HG02610 (cell line): ENCODE measurements around the gene COQ4.
"Not testable (repeated sequence)": the region's sequence is repeated elsewhere in the genome, so short reads cannot be mapped to it uniquely, and the experiment has no call there.

Experiments
- ATAC-seq: cut with Tn5 transposase; IDR thresholded peaks from one replicate; pipeline ENCODE4 v1.9.1; 2021; ENCODE audit warnings: mild to moderate bottlenecking, moderate library complexity; ENCODE audit not compliant: unreplicated experiment

COQ4 gene

DNA sequence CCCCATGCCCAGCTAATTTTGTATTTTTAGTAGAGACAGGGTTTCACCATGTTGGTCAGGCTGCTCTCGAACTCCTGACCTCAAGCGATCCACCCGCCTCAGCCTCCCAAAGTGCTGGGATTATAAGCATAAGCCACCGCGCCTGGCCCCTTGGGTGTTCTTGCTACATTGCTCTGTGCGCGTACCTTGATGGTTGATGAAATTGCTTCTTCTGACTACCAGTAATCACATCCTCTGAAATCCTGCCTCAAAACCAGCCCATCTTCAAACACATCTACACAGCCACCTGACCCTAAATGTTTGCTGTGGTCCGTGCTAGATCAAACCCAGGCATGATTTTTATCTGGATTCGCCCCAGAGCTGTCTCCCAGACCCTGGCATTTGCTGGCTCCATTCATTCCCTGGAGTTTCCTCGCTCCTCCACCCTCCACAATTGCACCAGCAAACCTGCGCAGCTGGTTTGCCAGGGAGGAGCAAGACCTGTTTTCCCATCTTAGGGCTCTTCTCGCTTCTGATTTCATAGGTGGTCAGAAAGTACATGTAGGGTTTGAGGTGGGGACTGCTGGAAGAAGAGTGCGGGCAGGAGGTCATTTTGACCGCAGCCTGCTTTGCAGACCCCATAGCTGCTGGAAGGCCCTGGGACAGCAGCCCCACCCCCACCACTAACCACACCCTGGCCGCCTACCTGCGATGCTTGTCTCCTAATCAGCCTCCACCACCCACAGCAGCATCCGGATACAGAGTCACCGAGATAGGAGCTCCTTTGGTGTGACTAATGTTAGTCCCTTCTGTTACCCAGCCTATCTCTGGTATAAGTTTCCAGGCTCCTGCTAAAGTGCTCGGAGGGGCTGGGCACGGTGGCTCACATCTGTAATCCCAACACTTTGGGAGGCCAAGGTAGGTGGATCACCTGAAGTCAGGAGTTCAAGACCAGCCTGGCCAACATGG, 23.8 kb upstream of the COQ4 start:
- ATAC-seq: no peak

DNA sequence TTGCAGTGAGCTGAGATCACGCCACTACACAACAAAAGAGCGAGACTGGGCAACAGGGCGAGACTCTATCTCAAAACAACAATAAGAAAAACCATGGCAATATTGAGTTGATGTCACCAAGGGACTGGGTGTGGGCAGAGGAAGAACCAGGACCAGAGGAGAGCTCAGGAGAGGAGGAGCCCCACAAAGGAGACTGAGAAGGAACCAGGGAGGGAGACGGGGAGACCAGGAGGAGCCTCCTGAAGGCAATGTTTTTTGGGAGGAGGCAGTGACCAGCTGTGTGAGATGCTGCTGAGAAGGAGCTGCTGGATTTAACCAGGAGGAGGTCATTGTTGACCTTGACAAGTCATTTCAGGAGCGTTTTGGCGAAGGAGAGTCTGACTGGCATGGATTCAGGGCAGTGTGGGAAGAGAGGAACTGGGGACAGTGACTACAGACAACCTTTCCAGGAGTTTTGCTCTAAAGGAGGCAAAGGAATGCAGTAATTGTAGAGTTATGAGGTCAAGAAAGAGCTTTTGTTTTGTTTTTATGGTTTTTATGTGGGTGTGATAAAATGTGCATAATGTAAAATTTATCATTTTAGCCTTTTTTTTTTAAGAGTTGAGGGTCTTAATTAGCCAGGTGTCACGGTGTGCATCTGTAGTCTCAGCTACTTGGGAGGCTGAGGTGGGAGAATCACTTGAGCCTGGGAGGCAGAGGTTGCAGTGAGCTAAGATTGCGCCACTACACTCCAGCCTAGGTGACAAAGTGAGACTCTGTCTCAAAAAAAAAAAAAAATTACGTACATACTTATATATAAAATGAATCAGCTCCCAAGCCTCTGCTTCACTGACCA, 18.3 kb upstream of the COQ4 start:
- no peak for ATAC-seq

DNA sequence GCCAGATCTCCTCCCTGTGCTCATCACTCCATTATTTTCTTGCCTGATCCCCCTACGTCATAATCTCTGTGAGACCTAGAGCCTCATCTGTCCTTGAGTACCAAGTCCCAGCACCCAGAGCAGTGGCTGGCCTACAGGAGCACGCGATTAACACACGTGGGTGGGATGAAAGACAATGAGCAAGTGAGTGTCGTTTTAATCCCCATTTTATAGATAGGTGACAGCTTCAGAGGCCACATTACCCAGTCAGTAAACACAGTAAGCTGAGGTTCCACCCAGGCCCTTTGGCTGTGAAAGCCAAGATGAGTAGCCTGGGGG, 17.7 kb upstream of the COQ4 start:
- no peak for ATAC-seq

GRCh38 chr9:128309551-128309950, 13.1 kb upstream of the COQ4 start:
- ATAC-seq: no peak

GRCh38 chr9:128310461-128310860, 12.2 kb upstream of the COQ4 start:
- no peak for ATAC-seq

DNA sequence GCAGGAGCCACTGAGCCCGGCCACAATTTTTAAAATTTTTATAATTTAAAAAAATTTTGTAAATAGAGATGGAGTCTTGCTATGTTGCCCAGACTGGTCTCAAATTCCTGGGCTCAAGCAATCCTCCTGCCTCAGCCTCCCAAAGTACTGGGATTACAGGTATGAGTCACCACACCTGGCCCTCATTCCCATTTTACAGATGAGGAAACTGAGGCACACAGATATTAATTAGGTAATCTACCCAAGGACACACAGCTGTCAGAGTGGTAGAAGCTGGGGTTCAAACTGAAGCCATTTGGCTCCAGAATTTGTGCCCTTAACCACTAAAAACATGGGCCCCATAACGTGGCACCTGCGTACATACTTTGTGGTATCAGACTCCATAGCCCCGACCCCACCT, 7.9 kb upstream of the COQ4 start:
- no peak for ATAC-seq

DNA sequence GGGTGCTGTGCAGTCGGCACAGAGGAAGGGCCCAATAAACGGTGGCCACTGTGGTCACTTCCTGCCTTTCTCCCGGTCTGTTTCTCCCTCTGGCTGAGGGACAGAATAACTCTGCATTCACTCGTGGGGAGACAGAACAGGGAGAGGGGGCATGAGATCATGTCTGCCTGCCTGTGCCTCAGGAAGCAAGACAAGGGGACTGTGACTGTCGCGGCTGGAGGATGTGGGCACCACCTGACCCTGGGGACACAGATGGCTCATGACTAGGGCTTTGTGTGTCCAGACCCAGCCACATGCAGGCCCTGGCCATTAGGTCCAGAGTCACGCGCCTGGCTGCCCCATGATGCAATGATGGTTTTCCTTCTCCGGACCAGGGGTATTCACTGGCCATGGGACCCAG, 6.2 kb upstream of the COQ4 start:
- no peak for ATAC-seq

DNA sequence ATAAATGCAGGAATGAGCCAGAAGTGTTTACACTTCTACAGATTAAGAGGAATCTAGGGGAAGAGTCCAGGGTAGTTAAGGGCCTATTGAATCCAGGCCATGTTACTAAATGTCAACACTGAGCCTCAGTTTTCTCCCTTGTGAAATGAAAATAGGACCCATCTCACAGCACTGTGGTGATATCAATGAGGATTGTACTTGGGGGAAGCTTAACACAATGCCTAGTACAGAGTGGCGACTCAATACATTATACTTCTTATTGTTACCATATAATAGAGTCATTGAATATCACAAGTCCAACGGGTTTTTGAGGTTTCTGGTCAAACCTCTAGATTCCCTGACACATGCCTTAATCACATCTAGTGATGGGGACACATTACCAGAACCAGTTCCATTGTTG, 5.0 kb upstream of the COQ4 start:
- ATAC-seq: no peak

DNA sequence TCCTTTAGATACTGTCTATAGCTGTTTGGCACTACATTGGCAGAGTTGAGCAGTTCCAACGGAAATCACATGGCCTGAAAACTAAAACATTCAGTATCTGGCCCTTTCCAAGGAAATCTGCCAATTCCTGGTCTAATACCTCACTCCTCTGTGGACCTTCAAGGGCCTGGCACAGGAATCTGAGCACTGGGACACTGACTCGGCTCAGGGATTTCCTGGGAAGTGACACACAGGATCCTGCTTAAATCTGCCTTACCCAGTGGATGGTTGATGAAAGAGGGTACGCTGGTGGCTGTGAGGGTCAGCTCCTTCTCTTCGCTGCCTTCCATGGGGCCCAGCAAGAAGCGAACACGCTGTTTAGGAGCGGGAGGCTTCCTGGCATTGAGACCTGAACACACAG, 1.3 kb upstream of the COQ4 start:
- ATAC-seq: no peak

GRCh38 chr9:128321879-128322403, 698 bp upstream of the COQ4 start:
- no peak for ATAC-seq

DNA sequence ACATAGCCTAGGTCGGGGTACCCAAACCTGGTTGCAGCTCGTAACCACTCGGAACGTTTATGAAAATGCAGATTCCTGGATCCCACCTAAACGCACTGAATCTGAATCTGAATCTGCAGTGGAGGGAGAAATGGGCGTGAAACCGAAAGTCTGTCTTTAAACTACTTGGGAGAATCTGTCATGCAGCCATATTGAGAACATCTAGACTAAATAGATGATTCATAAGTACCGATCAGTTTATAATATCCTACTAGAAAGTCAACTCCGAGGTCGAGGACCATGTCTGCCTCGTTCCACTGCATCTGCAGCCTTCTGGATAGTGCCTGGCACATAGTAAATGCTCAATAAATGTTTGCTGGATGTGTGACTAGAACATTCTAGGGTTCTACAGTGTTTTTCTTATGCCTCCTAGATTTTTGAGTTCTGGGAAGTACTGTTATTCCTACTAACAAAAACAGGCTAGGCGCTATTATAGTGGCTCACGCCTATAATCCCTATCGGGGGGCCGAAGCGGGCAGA, 632 bp downstream of the COQ4 start:
- no peak for ATAC-seq

- no peak for ATAC-seq
Measured at GRCh38 chr9:128323791-128324190, 1.2 kb downstream of the COQ4 start.

GRCh38 chr9:128324401-128324800, 1.8 kb downstream of the COQ4 start:
- ATAC-seq: no peak

GRCh38 chr9:128325629-128326028, 3.0 kb downstream of the COQ4 start:
- ATAC-seq: no peak

GRCh38 chr9:128333451-128333869, 10.8 kb downstream of the COQ4 start:
- no peak for ATAC-seq

DNA sequence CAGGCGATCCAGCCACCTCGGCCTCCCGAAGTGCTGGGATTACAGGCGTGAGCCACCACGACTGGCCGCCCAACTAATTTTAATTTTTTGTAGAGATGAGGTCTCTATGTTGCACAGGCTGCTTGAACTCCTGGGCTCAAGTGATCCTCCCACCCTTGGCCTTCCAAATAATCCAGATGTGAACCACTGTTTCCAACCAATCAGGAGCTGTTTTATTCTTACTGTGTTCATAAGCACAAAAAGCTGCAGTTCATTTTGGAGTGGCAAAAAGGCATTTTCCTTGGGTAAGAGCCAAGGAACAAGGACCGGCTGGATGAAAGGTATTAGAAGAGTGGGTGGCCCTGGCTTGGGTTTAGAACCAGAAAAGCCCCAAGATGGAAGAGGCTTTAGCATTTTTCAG, 12.5 kb downstream of the COQ4 start:
- ATAC-seq: no peak

GRCh38 chr9:128335914-128336313, 13.3 kb downstream of the COQ4 start:
- no peak for ATAC-seq

DNA sequence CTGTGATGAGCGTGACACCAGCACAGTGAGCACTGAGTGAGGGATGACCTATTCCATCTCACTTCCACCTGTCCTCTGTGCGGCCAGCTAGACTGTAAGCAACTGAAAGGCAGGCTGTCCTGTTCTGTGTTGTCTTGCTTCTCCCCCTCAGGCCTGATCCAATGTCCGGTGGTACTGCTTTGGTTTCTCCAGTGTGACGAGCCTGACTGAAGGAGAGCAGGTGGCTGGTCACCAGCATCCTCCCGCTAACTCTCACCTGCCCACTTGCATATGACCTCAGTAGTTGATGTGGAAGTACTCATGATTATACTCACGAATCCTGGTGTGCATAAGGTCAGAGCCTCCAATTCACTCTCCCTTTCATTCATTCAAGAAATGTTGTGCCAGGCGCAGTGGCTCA, 15.3 kb downstream of the COQ4 start:
- ATAC-seq: no peak

GRCh38 chr9:128338852-128339614, 16.4 kb downstream of the COQ4 start:
- not testable (repeated sequence) for ATAC-seq

DNA sequence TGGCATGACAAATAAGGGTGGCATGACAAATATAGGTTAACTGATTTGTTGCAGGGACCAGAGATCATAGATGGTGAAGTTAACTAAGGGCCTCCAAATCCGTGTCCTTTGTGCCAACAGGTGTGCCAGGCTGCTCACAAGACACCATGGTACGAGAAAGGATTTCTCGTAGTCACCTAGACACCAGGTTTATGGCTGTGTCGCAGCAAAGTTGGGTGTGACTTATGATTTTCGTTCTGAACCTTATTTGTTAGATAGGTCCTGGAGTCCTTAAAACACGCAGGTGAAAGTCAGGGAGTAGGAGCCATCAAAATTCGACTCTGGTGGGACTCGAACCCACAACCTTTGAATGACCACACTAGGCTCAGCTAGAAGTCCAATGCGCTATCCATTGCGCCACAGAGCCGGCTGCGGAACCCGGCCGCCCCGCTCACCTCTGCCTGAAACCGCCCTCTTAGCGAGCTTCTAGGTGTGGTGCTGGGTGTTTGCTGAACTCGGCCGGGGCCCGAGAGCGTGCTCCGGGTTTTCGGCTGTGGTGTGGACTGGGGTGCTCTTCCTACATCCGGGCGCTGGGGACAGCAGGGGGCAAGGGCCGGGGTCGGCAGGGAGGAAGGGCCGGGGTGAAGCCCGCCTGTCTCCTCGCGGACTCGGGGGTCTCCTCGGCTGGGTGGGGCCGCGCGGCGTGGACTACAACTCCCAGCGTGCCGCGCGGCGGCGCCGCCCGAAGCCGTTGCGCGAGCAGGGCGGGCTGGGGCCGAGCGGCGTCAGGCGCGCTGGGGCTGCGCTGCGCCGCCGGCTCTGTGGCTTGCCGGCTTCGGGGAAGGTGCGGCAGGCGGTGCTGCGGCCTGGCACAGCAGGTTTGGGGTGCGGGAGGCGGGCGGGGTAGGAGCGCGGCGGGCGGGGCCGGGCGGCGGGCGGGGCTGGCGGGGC, 17.4 kb downstream of the COQ4 start, which contains the start of gene SLC27A4:
TSS of gene SLC27A4 (plus strand) at position 767 of the 930 bp plus-strand sequence. CDS start 2,606 bp downstream, outside the sequence.
- peak; percentile 79 for ATAC-seq
